Sciatic nerve (tissue), 2 donors: ENCODE results near the gene LRPAP1. TPM values are rescaled to one million over a fixed set of nuclear protein-coding genes. Genes with fewer than 3 reads are reported as not detected.
"Not testable (repeated sequence)": the region's sequence is repeated elsewhere in the genome, so short reads cannot be mapped to it uniquely, and the experiment has no call there.

Experiments
- ATAC-seq: fragments of 200-7000 bp; cut with Tn5 transposase; one replicate; pipeline ENCODE4 v1.9.1; 2020; ENCODE audit warnings: mild to moderate bottlenecking, moderate library complexity
- DNase-seq: peaks from one replicate; pipeline ENCODE4 v3.0.0-alpha.2; 2020; ENCODE audit warnings: low spot score
- intact Hi-C: fragments of 100-400 bp; cut with DNase I; formaldehyde crosslinking; loops from one replicate; pipeline ENCODE4 v1.14.2; 2022
- total RNA-seq: library from RNA; stranded (reverse); fragmentation: NEBNext Ultra II Directional; extraction: Animal tissue kit (Norgen Biotek cat#: 25700); gene quantifications from one replicate; pipeline ENCODE4 v1.2.1, GENCODE V29; 2021
- donor health status: DM: no; HTN: no; CAD: no.
- donor health status: DM: no; HTN: no; CAD: no.

LRPAP1 gene
- total RNA-seq, 1 donor from 2014 or later, result 105 TPM

DNA sequence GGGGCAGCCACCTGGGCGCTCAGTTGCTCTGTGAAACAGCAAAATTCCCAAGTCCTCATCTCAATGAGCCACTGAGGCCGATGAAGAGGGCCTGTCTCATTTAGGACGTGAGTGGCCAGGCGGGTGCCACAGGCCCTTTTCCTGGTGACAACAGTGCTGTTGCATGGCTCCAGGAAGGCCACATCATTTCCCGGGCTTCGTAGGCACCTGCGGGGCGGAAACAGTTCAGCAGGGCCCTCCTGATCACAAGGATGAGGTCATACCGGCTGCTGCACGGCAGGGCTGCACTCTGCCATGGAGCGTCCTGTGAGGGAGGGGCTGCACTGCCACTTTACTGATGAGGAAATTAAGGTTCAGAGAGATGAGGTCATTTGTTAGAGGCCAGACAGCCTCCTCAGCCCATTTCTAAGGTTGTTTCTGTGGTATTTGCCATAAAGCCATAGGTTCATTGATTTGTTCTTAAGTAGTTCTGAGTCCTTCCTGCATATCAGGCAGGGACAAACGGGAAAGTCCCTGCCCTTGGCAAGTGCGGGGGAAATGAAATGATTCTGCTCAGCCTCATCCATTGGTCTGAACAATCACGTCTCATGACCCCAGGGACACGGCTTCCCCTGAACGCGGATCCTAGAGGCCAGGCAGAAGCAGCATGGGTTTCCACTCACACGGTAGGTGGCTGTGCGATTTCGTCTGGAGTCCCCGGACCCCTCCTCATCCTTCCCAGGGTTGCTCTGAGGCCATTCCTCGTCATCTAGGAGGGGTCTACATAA is 12.2 kb upstream of the LRPAP1 start:
- intact Hi-C loops, ATAC-seq, DNase-seq: not testable (repeated sequence)

DNA sequence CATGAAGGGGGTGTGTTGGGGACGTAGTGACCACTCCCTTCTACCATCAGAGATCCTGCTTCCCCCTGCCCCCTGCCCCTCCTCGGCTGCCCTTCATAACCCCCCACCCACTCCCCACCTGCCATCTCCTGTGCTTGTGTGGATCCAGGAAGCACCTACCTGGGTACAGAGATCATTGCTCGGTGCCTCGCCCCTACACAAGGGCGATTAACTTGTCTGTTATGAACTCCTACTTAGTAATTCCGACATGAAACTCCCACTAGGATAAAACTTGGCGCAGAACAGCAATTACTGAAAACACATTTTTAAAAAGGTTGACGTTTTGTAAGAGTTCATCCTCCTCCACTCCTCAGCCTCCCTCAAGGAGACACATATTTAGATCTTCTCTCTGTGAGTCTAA is 11.2 kb upstream of the LRPAP1 start:
- DNase-seq, intact Hi-C loops, ATAC-seq: not testable (repeated sequence)

- DNase-seq, intact Hi-C loops, ATAC-seq: not testable (repeated sequence)
Measured at GRCh38 chr4:3538906-3539305, 6.7 kb upstream of the LRPAP1 start.

DNA sequence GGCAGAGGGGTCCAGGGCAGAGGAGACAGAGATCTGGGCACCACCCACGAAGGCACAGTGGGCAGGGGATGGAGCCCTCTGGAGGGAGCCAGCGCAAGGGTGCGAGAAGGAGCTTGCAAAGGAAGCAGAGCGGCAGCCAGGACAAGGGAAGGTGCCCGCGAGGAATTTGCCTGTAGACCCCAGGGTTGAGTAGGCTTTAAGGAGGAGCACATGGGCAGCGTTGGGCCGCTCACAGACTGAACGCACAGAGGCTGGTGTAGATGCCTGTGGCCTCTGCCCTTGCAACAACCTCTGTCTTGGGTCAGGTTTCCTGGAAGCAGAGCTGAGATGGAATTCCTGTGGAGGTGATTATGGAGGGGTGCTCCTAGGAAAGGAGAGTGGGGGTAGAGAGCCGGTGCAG is 3.6 kb upstream of the LRPAP1 start:
- intact Hi-C loops, DNase-seq, ATAC-seq: not testable (repeated sequence)

- intact Hi-C loops, result no loop called here
- ATAC-seq (no peak), DNase-seq (no peak)
Measured at GRCh38 chr4:3533423-3533820, 1.2 kb upstream of the LRPAP1 start.

- intact Hi-C loops, result no loop called here
- ATAC-seq (peak; percentile 76), DNase-seq (no peak)
Measured at GRCh38 chr4:3532751-3533422, 665 bp upstream of the LRPAP1 start.

- ATAC-seq (no peak), DNase-seq (no peak)
- intact Hi-C loops, result no loop called here
Measured at GRCh38 chr4:3531318-3531878, 824 bp downstream of the LRPAP1 start.

GRCh38 chr4:3530663-3531254 is 1.5 kb downstream of the LRPAP1 start:
- no peak for ATAC-seq
- DNase-seq, result no peak
- intact Hi-C loops, result no loop called here

GRCh38 chr4:3530051-3530450 is 2.2 kb downstream of the LRPAP1 start:
- intact Hi-C loops, result no loop called here
- ATAC-seq, result no peak
- DNase-seq, result no peak

- DNase-seq, result no peak
- intact Hi-C loops, result no loop called here
- no peak for ATAC-seq
Measured at GRCh38 chr4:3529363-3529762, 2.9 kb downstream of the LRPAP1 start.

GRCh38 chr4:3527914-3528876 is 4.0 kb downstream of the LRPAP1 start:
- ATAC-seq (no peak), DNase-seq (peak; percentile 54)
- intact Hi-C loops, result no loop called here

- intact Hi-C loops, result no loop called here
- no peak for ATAC-seq
- peak; percentile 45 for DNase-seq
Measured at GRCh38 chr4:3527101-3527913, 4.9 kb downstream of the LRPAP1 start.

DNA sequence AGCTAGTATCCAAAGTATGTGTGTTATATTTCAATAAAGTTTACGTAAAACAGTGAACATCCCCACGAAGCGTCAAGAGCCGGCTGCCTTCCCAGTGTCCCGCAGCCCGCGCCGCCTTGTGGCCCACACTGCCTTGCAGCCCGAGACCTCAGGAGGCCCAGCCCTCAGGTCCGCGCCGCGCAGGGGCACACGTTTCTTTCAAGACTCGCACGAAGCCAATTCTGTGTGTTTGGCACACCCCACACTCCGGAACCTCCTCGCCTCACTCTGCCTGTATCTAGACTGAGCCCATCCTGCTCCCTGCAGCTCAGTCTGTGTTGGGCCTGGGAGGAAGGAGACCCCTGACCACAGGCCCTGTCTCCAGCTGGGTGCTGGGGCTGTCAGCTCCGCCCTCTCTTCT is 5.8 kb downstream of the LRPAP1 start:
- intact Hi-C loops, result no loop called here
- no peak for ATAC-seq
- no peak for DNase-seq

DNA sequence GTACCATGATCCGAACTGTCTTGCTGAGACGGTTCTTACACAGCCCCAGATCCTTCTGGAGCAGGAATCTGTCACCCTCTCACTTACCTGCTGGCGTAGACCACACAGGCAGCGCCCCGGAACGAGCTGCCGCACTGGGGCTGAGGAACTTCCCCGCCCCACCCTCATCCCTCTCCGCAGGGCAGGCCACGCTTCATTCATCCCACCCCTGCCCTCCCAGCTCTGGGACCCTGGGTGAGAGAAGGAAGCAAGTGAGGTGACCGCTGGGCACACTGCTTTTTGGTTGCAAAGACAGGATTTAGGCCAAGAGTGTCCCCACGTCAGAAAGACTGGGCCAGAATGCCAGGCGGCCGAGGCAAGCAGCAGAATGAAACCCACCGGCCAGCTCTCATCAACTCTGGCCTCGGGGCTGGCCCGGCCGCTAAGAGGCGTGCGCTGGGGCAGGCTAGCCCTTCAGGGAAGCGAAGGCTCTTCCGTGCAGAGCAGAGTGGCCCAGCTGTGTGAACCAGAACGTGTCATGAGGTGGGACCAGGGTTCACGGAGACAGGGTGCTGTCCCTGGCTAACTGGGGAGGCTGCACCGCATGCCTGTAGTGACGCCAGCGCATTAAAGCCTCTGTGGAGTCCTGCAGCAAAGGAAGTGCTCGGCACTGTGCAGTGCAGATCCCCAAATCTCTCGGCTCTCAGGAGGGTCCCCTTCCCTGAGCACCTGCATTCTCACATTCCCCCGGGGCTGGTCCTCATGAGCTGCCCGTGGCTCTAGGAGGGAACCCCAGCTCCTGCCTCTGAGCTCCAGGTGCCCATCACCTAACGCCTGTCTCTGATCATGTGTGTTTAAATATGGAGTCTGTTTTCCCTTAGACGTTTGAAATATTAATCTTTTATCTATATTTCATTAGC is 6.4 kb downstream of the LRPAP1 start:
- intact Hi-C loops, result no loop called here
- no peak for DNase-seq
- no peak for ATAC-seq

GRCh38 chr4:3524920-3525319 is 7.3 kb downstream of the LRPAP1 start:
- DNase-seq (peak; percentile 61), ATAC-seq (no peak)
- intact Hi-C loops, result no loop called here

- ATAC-seq (no peak), DNase-seq (peak; percentile 47)
- intact Hi-C loops, result no loop called here
Measured at GRCh38 chr4:3524349-3524748, 7.9 kb downstream of the LRPAP1 start.

- DNase-seq, result peak; percentile 60
- ATAC-seq, result no peak
- intact Hi-C loops, result no loop called here
Measured at GRCh38 chr4:3523628-3524221, 8.5 kb downstream of the LRPAP1 start.
